HG03571 (cell line): ENCODE data around the gene OSM.

Source experiments
- ATAC-seq: cut with Tn5 transposase; IDR thresholded peaks from one replicate; pipeline ENCODE4 v1.9.1; 2021; ENCODE audit not compliant: unreplicated experiment

OSM gene

GRCh38 chr22:30285846-30286200 lies 19.2 kb upstream of the OSM start:
- ATAC-seq, result no peak

- ATAC-seq, result no peak
Measured at GRCh38 chr22:30285176-30285845, 18.7 kb upstream of the OSM start.

GRCh38 chr22:30284666-30285065 lies 18.0 kb upstream of the OSM start:
- no peak for ATAC-seq

GRCh38 chr22:30284172-30284571 lies 17.5 kb upstream of the OSM start:
- no peak for ATAC-seq

- no peak for ATAC-seq
Measured at GRCh38 chr22:30283342-30283741, 16.7 kb upstream of the OSM start.

- ATAC-seq, result no peak
Measured at GRCh38 chr22:30282616-30283046, 16.0 kb upstream of the OSM start.

- ATAC-seq, result no peak
Measured at GRCh38 chr22:30280505-30280904, 13.9 kb upstream of the OSM start.

GRCh38 chr22:30279932-30280331 lies 13.3 kb upstream of the OSM start:
- no peak for ATAC-seq

- no peak for ATAC-seq
Measured at GRCh38 chr22:30279046-30279788, 12.6 kb upstream of the OSM start.

- ATAC-seq, result no peak
Measured at GRCh38 chr22:30277547-30278344, 11.1 kb upstream of the OSM start.

- no peak for ATAC-seq
Measured at GRCh38 chr22:30276039-30276438, 9.4 kb upstream of the OSM start.

- ATAC-seq, result no peak
Measured at GRCh38 chr22:30275625-30276024, 9.0 kb upstream of the OSM start.

- no peak for ATAC-seq
Measured at GRCh38 chr22:30274437-30274812, 7.8 kb upstream of the OSM start.

GRCh38 chr22:30273711-30274436 lies 7.2 kb upstream of the OSM start:
- no peak for ATAC-seq

- no peak for ATAC-seq
Measured at GRCh38 chr22:30272781-30273601, 6.3 kb upstream of the OSM start.

GRCh38 chr22:30270832-30271231 lies 4.2 kb upstream of the OSM start:
- no peak for ATAC-seq

GRCh38 chr22:30268331-30268730 lies 1.7 kb upstream of the OSM start:
- no peak for ATAC-seq

- ATAC-seq, result no peak
Measured at GRCh38 chr22:30267382-30268302, 991 bp upstream of the OSM start.

- ATAC-seq, result peak; percentile 60
Measured at GRCh38 chr22:30265823-30266444, 717 bp downstream of the OSM start.
